Panc1 (cell line): ENCODE results near the gene FAS. TPM values are rescaled to one million over a fixed set of nuclear protein-coding genes. Genes with fewer than 3 reads are reported as not detected.
A peak's percentile ranks its signal among the peaks of the same experiment; 100 is the strongest.

ENCODE experiments used
- ATAC-seq: fragments of 200-7000 bp; cut with Tn5 transposase; 2 replicates; pipeline ENCODE4 v1.9.1; 2020; ENCODE audit warnings: mild to moderate bottlenecking, moderate library complexity
- BruUV-seq: library from RNA; stranded (reverse); fragments of 400-500 nt; replicated peaks from 2 replicates; lab custom pipeline; 2021; lab: Mats Ljungman, UMichigan
- CTCF ChIA-PET: fragments of 300-600 bp; sonication (Branson Sonifier 250); formaldehyde crosslinking; loops from one replicate; lab custom pipeline; 2022; ENCODE audit warnings: antibody characterized with exemption; lab: Charles Lee
- POLR2A ChIA-PET: fragments of 300-600 bp; sonication (Branson Sonifier 250); formaldehyde crosslinking; loops from one replicate; lab custom pipeline; 2022; ENCODE audit warnings: antibody characterized with exemption; lab: Charles Lee
- DNase-seq: peaks from one replicate; pipeline ENCODE4 v3.0.0-alpha.2; 2010; ENCODE audit warnings: low read depth, low spot score
- H3K27ac ChIP-seq: 2 replicates; pipeline ENCODE4 v1.5.1; 2011; ENCODE audit warnings: mild to moderate bottlenecking, low read length, inconsistent platforms
- H3K27me3 ChIP-seq: fragments of 200-500 bp; sonication (Bioruptor generic); 2 replicates; pipeline ENCODE4 v1.6.0; 2014; ENCODE audit warnings: low read length, inconsistent platforms; ENCODE audit not compliant: control insufficient read depth, insufficient read depth
- H3K36me3 ChIP-seq: fragments of 200-500 bp; sonication (Bioruptor generic); 2 replicates; pipeline ENCODE4 v1.5.1; 2014; ENCODE audit warnings: inconsistent platforms, mild to moderate bottlenecking, low read length, moderate library complexity; ENCODE audit not compliant: control insufficient read depth, insufficient read depth
- H3K4me1 ChIP-seq: 2 replicates; pipeline ENCODE4 v1.5.1; 2011; ENCODE audit warnings: inconsistent platforms, mild to moderate bottlenecking, low read length, moderate library complexity; ENCODE audit not compliant: control insufficient read depth, insufficient read depth
- H3K4me3 ChIP-seq, 2 experiments: 2 replicates each; pipeline ENCODE4 v1.5.1; 2011 to 2012; ENCODE audit warnings: low read depth in 2 of 2, low read length in 2 of 2, mild to moderate bottlenecking in 2 of 2, inconsistent platforms in 1 of 2, moderate library complexity in 1 of 2
- H3K9me3 ChIP-seq: fragments of 200-500 bp; sonication (Bioruptor generic); 2 replicates; pipeline ENCODE4 v1.5.1; 2014; ENCODE audit warnings: low read depth, mild to moderate bottlenecking, inconsistent platforms, low read length, moderate library complexity; ENCODE audit not compliant: control insufficient read depth, insufficient read depth
- POLR2AphosphoS5 ChIP-seq: IDR thresholded peaks from 2 replicates; pipeline ENCODE4 v1.6.1; 2012; ENCODE audit warnings: mild to moderate bottlenecking, low read depth, low read length, moderate library complexity
- SIN3A ChIP-seq: IDR thresholded peaks from 2 replicates; pipeline ENCODE4 v1.6.1; 2012; ENCODE audit warnings: low read depth, mild to moderate bottlenecking, low read length, moderate library complexity, borderline replicate concordance; ENCODE audit not compliant: insufficient read depth
- TCF7L2 ChIP-seq: IDR thresholded peaks from 2 replicates; pipeline ENCODE4 v1.6.1; 2011; ENCODE audit warnings: mild to moderate bottlenecking, low read depth, low read length, inconsistent platforms
- in situ Hi-C: cut with HindIII; loops from 2 replicates; pipeline ENCODE4 v1.10.0; 2016; ENCODE audit warnings: low sequenced_read_pairs, low pct_unique_long_range_greater_than_20kb
- intact Hi-C: fragments of 100-400 bp; cut with micrococcal nuclease; formaldehyde crosslinking; loops from one replicate; pipeline ENCODE4 v1.10.0; 2022; ENCODE audit not compliant: unreplicated experiment
- total RNA-seq: library from RNA; stranded (reverse); gene quantifications from one replicate; pipeline ENCODE4 v1.2.1, GENCODE V29; 2021; ENCODE audit not compliant: unreplicated experiment
- TF ChIP-seq, protein P1 (sequence below): fragments of 450-650 bp; IDR thresholded peaks from 2 replicates; pipeline ENCODE4 v1.5.1; 2017; ENCODE audit warnings: mild to moderate bottlenecking
- TF ChIP-seq, protein P2 (sequence below), 2 experiments: IDR thresholded peaks; 2 replicates each; pipeline ENCODE4 v1.6.1; 2011 to 2012; ENCODE audit warnings: low read depth in 2 of 2, control low read depth in 1 of 2, low read length in 1 of 2, mild to moderate bottlenecking in 1 of 2, moderate library complexity in 1 of 2; ENCODE audit not compliant: insufficient read depth in 1 of 2

Gene FAS
- total RNA-seq, 1 experiment from 2014 or later, result 8.1 TPM

DNA sequence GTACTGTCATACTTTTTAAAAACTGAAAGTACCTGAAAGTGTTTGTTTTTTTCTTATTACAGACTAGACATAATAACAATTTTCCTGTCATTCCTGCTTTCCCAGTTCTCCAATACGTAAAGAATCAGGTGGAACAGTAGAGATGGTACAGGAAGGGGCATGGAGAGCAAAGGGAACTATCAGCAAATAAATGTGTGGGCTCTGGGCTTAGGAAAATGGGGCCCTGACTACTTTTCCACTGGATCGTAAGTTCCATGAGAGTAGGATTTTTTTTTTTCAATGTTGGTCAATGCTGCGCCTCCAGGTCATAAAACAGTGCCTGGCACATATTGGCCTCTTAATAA lies 15.2 kb upstream of the FAS start:
- POLR2A ChIA-PET, result no interaction called here
- DNase-seq (no peak), ATAC-seq (peak; percentile 70)
- no peak for TF ChIP-seq TCF7L2
- TF ChIP-seq, protein P1, sequence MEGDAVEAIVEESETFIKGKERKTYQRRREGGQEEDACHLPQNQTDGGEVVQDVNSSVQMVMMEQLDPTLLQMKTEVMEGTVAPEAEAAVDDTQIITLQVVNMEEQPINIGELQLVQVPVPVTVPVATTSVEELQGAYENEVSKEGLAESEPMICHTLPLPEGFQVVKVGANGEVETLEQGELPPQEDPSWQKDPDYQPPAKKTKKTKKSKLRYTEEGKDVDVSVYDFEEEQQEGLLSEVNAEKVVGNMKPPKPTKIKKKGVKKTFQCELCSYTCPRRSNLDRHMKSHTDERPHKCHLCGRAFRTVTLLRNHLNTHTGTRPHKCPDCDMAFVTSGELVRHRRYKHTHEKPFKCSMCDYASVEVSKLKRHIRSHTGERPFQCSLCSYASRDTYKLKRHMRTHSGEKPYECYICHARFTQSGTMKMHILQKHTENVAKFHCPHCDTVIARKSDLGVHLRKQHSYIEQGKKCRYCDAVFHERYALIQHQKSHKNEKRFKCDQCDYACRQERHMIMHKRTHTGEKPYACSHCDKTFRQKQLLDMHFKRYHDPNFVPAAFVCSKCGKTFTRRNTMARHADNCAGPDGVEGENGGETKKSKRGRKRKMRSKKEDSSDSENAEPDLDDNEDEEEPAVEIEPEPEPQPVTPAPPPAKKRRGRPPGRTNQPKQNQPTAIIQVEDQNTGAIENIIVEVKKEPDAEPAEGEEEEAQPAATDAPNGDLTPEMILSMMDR, result no peak
- TF ChIP-seq, protein P2, sequence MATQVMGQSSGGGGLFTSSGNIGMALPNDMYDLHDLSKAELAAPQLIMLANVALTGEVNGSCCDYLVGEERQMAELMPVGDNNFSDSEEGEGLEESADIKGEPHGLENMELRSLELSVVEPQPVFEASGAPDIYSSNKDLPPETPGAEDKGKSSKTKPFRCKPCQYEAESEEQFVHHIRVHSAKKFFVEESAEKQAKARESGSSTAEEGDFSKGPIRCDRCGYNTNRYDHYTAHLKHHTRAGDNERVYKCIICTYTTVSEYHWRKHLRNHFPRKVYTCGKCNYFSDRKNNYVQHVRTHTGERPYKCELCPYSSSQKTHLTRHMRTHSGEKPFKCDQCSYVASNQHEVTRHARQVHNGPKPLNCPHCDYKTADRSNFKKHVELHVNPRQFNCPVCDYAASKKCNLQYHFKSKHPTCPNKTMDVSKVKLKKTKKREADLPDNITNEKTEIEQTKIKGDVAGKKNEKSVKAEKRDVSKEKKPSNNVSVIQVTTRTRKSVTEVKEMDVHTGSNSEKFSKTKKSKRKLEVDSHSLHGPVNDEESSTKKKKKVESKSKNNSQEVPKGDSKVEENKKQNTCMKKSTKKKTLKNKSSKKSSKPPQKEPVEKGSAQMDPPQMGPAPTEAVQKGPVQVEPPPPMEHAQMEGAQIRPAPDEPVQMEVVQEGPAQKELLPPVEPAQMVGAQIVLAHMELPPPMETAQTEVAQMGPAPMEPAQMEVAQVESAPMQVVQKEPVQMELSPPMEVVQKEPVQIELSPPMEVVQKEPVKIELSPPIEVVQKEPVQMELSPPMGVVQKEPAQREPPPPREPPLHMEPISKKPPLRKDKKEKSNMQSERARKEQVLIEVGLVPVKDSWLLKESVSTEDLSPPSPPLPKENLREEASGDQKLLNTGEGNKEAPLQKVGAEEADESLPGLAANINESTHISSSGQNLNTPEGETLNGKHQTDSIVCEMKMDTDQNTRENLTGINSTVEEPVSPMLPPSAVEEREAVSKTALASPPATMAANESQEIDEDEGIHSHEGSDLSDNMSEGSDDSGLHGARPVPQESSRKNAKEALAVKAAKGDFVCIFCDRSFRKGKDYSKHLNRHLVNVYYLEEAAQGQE (IDR thresholded peaks at IDR 0.05; ENCODE audit: insufficient read depth in 1 of 2, low read depth in 2 of 2, low read length in 1 of 2), result no peak
- TF ChIP-seq POLR2AphosphoS5, result no peak
- TF ChIP-seq SIN3A, result no peak
- H3K4me3 ChIP-seq, result peak overlapping the region; percentile 66 to 82
- H3K27ac ChIP-seq, result peak overlapping the region; percentile 95
- no peaks in the 10 kb centered on the region for H3K27me3 ChIP-seq
- in situ Hi-C loops (no loop called here), intact Hi-C loops (no loop called here)
- BruUV-seq, result no TSS peak
- CTCF ChIA-PET, result no interaction called here
- no peaks in the 10 kb centered on the region for H3K9me3 ChIP-seq
- H3K36me3 ChIP-seq, result no peaks in the 10 kb centered on the region
- H3K4me1 ChIP-seq, result peaks cover 10% of the 10 kb centered on the region; the same call in 1 of the 2 replicates

DNA sequence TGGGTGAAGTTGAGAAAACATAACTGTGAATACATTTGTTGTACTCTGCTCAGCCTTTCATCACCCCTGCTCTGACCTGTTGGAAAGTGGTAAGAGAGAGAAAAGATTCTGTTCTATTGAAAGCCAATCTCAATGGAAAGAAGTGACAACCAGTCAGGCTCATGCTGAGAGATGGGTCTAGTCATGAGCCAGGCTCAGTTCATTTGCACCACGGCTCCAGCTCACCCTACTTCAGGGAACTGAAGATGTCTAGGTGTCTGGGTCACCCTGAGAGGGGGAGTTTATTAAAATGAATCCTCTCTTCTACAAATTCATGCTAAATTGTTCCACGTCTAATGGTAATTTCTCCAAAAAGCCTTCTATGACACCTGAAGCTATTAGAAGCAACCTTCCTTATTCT lies 12.1 kb upstream of the FAS start:
- ATAC-seq (no peak), DNase-seq (no peak)
- H3K27ac ChIP-seq, result no peak overlapping the region
- POLR2A ChIA-PET, result no interaction called here
- BruUV-seq, result no TSS peak
- intact Hi-C loops, result no loop called here
- no peaks in the 10 kb centered on the region for H3K36me3 ChIP-seq
- H3K27me3 ChIP-seq, result no peaks in the 10 kb centered on the region
- no peak overlapping the region for H3K4me3 ChIP-seq
- in situ Hi-C loops, result no loop called here
- H3K4me1 ChIP-seq, result peaks cover 10% of the 10 kb centered on the region; the same call in 1 of the 2 replicates
- TF ChIP-seq TCF7L2 (no peak), POLR2AphosphoS5 (no peak), SIN3A (no peak)
- TF ChIP-seq, protein P2 (IDR thresholded peaks at IDR 0.05; ENCODE audit: insufficient read depth in 1 of 2, low read depth in 2 of 2, low read length in 1 of 2), result no peak
- TF ChIP-seq, protein P1, result no peak
- CTCF ChIA-PET, result no interaction called here
- H3K9me3 ChIP-seq, result no peaks in the 10 kb centered on the region
